AG04450 (cell line): ENCODE results near the gene EVC. TPM values are rescaled to one million over a fixed set of nuclear protein-coding genes. Genes with fewer than 3 reads are reported as not detected.

Source experiments
- CTCF ChIA-PET: fragments of 300-600, 350-600 bp; formaldehyde crosslinking; extraction: SDS; loops from one replicate; lab custom pipeline; 2022; ENCODE audit warnings: antibody characterized with exemption, inconsistent platforms; lab: Charles Lee
- POLR2A ChIA-PET: fragments of 350-600 bp; formaldehyde crosslinking; extraction: SDS; loops from one replicate; lab custom pipeline; 2021; ENCODE audit warnings: antibody characterized with exemption, inconsistent platforms; lab: Yijun Ruan, JAX
- DNase-seq: peaks from one replicate; pipeline ENCODE4 v3.0.0-alpha.2; 2011; ENCODE audit warnings: low read depth, low spot score
- H3K27ac ChIP-seq: one replicate; pipeline ENCODE4 v1.5.1; 2012; ENCODE audit warnings: low read depth, low read length, control low read depth
- H3K27me3 ChIP-seq: one replicate; pipeline ENCODE4 v1.6.0; 2012; ENCODE audit warnings: low read length; ENCODE audit not compliant: control insufficient read depth, insufficient read depth
- H3K4me3 ChIP-seq: 2 replicates; pipeline ENCODE4 v1.5.1; 2011; ENCODE audit warnings: mild to moderate bottlenecking, low read depth, low read length, control low read depth
- H3K9me3 ChIP-seq: 2 replicates; pipeline ENCODE4 v1.5.1; 2012; ENCODE audit warnings: low read length; ENCODE audit not compliant: control insufficient read depth, insufficient read depth
- polyA plus RNA-seq: library from polyadenylated mRNA; depleted of rRNA; stranded (reverse); fragments of >200 nt; gene quantifications from 2 replicates; pipeline ENCODE4 v1.2.3, GENCODE V29; 2011
- TF ChIP-seq, protein P1 (sequence below): IDR thresholded peaks from 2 replicates; pipeline ENCODE4 v1.5.1; 2011; ENCODE audit warnings: low read depth, low read length, control low read depth, inconsistent platforms

EVC gene
- polyA plus RNA-seq, 1 experiment = 11.5 TPM

DNA sequence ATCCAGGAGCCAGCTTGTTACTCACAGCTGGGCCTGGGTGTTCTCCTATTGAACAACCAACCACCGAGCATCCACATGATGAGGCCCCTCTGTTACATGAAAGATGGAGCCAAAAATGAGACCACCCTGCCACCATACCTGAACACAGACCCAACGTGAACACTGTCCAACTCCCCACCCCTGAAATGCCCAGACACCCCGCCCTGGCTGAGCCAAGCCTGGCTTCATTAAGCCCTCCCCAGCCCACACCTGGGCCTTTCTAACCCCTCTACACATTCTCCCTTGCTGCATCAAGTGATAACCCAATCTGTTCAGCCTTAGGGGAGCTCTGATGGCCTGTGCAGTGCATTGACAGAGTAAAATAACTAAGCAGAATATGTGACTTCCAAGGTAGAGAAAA is 80.7 kb downstream of the EVC start:
- TF ChIP-seq, protein P1, sequence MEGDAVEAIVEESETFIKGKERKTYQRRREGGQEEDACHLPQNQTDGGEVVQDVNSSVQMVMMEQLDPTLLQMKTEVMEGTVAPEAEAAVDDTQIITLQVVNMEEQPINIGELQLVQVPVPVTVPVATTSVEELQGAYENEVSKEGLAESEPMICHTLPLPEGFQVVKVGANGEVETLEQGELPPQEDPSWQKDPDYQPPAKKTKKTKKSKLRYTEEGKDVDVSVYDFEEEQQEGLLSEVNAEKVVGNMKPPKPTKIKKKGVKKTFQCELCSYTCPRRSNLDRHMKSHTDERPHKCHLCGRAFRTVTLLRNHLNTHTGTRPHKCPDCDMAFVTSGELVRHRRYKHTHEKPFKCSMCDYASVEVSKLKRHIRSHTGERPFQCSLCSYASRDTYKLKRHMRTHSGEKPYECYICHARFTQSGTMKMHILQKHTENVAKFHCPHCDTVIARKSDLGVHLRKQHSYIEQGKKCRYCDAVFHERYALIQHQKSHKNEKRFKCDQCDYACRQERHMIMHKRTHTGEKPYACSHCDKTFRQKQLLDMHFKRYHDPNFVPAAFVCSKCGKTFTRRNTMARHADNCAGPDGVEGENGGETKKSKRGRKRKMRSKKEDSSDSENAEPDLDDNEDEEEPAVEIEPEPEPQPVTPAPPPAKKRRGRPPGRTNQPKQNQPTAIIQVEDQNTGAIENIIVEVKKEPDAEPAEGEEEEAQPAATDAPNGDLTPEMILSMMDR = no peak
- CTCF ChIA-PET = interaction anchor here (1.0 to 1.4 kb wide), 2 partner anchors 48 to 140 kb away, joined by 3 to 4 read pairs; no protein-coding TSS in a partner anchor
- Histone ChIP-seq H3K4me3 (no peak overlapping the region), H3K9me3 (no peaks in the 10 kb centered on the region; the same call in 1 of the 2 replicates), H3K27me3 (no peaks in the 10 kb centered on the region), H3K27ac (no peak overlapping the region)
- POLR2A ChIA-PET = no interaction called here
- no peak for DNase-seq

DNA sequence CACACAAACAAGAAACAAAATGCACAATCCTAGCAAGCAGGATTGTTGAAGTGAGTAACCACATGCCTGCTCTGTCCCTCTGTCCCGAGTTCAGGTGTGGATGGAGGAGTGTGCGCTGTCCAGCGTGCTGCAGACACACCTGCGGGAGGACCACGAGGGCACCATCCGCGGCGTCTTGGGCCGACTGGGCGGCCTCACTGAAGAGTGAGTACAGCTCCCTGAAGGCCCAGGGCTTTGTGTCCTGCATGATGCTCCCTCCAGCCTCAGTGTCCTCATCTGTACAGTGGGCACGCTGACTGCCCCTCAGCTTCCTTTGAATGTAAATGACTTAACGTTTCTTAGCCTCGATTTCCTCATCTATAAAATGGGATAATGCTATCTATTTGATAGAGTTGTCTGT is 82.5 kb downstream of the EVC start:
- Histone ChIP-seq H3K4me3 (no peak overlapping the region), H3K27me3 (no peaks in the 10 kb centered on the region), H3K27ac (no peak overlapping the region), H3K9me3 (no peaks in the 10 kb centered on the region; the same call in 1 of the 2 replicates)
- no peak for DNase-seq
- TF ChIP-seq, protein P1 = no peak
- CTCF ChIA-PET = interaction anchor here (0.8 kb wide), 1 partner anchor 19 kb away, joined by 5 read pairs; no protein-coding TSS in a partner anchor
- POLR2A ChIA-PET = no interaction called here

DNA sequence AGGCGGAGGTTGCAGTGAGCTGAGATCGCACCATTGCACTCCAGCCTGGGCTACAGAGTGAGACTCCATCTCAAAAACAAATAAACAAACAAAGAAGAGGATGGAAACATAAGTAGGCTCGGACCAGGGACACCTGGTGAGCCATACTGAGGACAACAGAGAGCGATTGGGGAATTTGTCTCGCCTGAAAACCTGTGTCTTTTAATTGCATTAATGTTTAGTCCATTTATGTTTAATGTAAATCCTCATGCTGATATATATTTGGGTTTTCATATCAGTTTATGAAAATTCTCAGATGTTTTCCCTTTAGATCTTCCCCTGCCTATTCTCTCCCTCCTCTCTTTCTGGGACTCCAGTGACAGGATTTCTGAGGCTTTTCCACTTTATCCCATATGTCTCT is 84.6 kb downstream of the EVC start:
- DNase-seq = no peak
- H3K27me3 ChIP-seq = no peaks in the 10 kb centered on the region
- no peaks in the 10 kb centered on the region; the same call in 1 of the 2 replicates for H3K9me3 ChIP-seq
- ChIA-PET CTCF (no interaction called here), POLR2A (no interaction called here)
- H3K27ac ChIP-seq = no peak overlapping the region
- no peak overlapping the region for H3K4me3 ChIP-seq
- TF ChIP-seq, protein P1 = no peak

DNA sequence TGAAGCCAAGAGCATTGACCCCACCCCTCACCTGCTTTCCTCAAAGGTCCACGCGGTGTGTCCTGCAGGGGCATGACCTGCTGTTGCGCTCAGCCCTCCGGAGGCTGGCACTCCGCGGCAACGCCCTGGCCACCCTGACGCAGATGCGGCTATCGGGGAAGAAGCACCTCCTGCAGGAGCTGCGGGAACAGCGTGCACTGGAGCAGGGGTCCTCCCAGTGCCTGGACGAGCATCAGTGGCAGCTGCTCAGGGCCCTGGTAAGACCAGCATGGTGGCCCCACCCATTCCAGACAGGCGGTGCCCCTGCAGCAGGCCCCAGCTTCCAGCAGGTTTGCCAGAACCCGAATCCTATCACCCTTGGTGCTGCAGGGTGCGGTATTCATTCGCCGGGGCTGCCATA is 86.0 kb downstream of the EVC start:
- DNase-seq = no peak
- ChIA-PET CTCF (no interaction called here), POLR2A (no interaction called here)
- Histone ChIP-seq H3K9me3 (no peaks in the 10 kb centered on the region; the same call in 1 of the 2 replicates), H3K4me3 (no peak overlapping the region), H3K27ac (no peak overlapping the region), H3K27me3 (no peaks in the 10 kb centered on the region)
- TF ChIP-seq, protein P1 = no peak

DNA sequence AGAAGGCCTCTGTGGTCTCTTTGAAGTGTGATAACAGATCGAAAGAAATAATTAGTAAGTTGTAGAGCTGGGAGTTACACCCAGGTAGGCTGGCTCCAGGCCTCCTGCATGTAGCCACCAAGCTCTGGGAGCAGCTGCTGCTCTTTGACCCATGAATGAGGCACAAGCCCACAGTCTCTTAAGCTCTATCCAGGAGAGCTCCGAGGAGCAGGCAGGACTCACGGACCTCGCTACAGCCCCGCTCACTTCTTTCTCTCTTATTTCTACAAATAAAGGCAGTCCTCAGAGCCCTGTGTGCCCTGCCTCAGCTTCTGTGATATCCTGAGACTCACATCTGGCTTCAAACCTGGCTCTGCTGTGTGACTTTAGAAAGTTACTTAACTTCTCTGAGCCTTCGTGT is 86.9 kb downstream of the EVC start:
- Histone ChIP-seq H3K9me3 (no peaks in the 10 kb centered on the region; the same call in 1 of the 2 replicates), H3K27ac (no peak overlapping the region), H3K4me3 (no peak overlapping the region), H3K27me3 (no peaks in the 10 kb centered on the region)
- no peak for DNase-seq
- TF ChIP-seq, protein P1 = no peak
- ChIA-PET CTCF (no interaction called here), POLR2A (no interaction called here)
